Placental epithelial cell (primary cell): ENCODE data around the gene FOXN1. TPM values are rescaled to one million over a fixed set of nuclear protein-coding genes. Genes with fewer than 3 reads are reported as not detected.

ENCODE experiments used
- total RNA-seq: library from RNA; depleted of rRNA; stranded (reverse); fragments of >200 nt; gene quantifications from 2 replicates; pipeline ENCODE4 v1.2.3, GENCODE V29; 2012

The FOXN1 gene, protein sequence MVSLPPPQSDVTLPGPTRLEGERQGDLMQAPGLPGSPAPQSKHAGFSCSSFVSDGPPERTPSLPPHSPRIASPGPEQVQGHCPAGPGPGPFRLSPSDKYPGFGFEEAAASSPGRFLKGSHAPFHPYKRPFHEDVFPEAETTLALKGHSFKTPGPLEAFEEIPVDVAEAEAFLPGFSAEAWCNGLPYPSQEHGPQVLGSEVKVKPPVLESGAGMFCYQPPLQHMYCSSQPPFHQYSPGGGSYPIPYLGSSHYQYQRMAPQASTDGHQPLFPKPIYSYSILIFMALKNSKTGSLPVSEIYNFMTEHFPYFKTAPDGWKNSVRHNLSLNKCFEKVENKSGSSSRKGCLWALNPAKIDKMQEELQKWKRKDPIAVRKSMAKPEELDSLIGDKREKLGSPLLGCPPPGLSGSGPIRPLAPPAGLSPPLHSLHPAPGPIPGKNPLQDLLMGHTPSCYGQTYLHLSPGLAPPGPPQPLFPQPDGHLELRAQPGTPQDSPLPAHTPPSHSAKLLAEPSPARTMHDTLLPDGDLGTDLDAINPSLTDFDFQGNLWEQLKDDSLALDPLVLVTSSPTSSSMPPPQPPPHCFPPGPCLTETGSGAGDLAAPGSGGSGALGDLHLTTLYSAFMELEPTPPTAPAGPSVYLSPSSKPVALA
- not detected in 2 replicates for total RNA-seq

GRCh38 chr17:28505986-28506665, at the start of gene FOXN1:
TSS of gene FOXN1 (plus strand) at chr17:28506348. CDS start at chr17:28523970, 17,622 bp downstream.

GRCh38 chr17:28473542-28473941, 32.6 kb upstream of the FOXN1 start, which contains the start of gene SLC13A2:
TSS of gene SLC13A2 (plus strand) at chr17:28473644. CDS start at chr17:28473713, 69 bp downstream.

DNA sequence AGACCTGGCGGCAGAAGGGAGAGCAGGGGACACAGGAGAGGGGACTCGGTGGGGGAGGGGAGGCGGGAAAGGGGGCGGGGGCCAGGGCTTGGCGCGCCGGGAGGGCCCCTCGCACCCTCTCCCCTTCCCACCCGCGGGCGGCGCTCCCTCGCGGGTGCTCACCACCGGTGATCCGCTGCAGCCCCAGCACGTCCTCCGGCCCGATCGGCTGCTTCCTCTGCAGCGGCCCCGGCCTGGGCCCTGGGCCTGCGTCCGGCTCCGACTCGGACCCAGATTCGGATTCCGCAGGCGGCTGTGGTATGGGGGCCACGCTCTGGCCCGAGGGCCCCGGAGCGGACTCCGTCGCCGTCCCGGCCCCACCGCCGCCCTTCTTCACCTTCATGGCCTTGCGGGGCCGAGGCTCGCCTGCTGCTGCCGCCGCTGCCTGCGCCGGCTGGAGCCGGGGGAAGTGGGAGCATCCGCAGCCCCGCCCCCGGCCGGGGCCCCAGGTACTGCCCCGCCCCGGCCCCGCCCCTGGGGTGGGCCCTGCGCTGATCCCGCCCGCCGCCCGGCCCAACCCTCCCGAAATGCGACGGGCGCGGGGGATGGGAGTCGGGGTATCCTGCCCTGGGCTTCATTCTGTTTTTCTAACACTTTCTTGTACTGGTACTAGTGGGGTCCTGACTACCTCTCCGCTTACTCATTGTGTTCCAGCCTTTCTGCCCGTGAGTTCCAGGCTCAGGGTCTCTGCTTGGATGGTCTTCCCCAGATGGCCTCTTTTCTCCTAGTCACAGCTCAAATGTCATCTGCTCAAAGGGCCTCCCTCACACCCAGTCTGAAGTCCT, 46.2 kb downstream of the FOXN1 start, which contains the start of gene UNC119:
Gene UNC119, minus strand, starts transcription at position 449 of the 824 bp plus-strand sequence. Its CDS starts 67 bp downstream, at position 382.

DNA sequence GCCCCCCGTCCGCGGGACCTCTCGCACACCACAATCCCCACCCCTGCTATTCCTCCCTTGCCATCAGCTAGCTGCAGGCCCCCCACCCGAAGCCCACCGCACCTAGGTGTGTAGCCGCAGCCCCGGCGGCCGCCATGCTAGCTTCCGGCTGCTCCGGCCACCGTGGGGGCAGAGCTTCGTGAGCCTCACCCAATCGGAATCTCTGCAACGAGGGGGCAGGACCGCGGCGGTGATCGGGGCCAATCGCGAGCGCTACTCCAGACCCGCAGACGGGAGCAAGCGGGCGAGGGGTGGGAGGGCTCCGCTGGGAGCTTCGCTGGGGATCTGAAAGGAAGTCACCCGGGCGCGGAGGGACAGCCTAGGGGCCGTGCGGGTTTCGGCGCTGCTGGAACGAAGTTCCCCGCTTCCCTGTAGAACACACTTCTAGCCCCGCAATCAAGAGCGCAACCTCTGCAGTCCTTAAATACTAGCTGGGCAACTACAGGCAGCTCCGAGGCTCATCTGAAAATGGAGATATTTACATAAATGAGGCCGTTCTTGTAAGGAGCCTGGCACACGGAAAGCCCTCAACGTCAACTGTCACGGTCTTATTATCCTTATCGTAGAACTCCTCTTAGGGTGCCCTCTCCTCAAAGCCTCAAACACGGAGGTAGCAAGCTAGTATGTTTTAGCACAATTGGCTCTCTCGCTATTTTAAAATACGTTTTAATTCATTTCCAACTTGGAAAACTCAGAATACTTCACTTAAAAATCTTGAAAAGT, 65.4 kb downstream of the FOXN1 start, which contains the start of gene PIGS:
Gene PIGS, minus strand, starts transcription at position 164 of the 762 bp plus-strand sequence. Its CDS starts 28 bp downstream, at position 136.

GRCh38 chr17:28576758-28577465, 70.8 kb downstream of the FOXN1 start, which contains the start of gene ALDOC:
TSS of gene ALDOC (minus strand) at chr17:28576895. CDS start at chr17:28575532, 1,363 bp downstream.

Other genes starting within 250 kb of the FOXN1 start
- gene TMEM97, start 187.1 kb upstream of the FOXN1 start, total RNA-seq = 11.8 and 11.9 TPM in 2 replicates
- 53.5 and 58.5 TPM in 2 replicates for gene IFT20, start 170.9 kb upstream of the FOXN1 start, total RNA-seq
- 38.5 and 72.3 TPM in 2 replicates for gene TNFAIP1, start 170.6 kb upstream of the FOXN1 start, total RNA-seq
- 47.9 and 92.5 TPM in 2 replicates for gene POLDIP2, start 148.8 kb upstream of the FOXN1 start, total RNA-seq
- gene SEBOX, start 141.1 kb upstream of the FOXN1 start, total RNA-seq = not detected in 2 replicates
- under 0.01 and 0.54 TPM in 2 replicates for gene VTN, start 136.0 kb upstream of the FOXN1 start, total RNA-seq
- 1.8 and 4.7 TPM in 2 replicates for gene SARM1, start 134.7 kb upstream of the FOXN1 start, total RNA-seq
- gene SLC46A1, start 100.1 kb upstream of the FOXN1 start, total RNA-seq = 6.3 and 7.4 TPM in 2 replicates
- not detected in 2 replicates for gene SLC13A2, start 32.7 kb upstream of the FOXN1 start, total RNA-seq
- gene UNC119, start 46.3 kb downstream of the FOXN1 start, total RNA-seq = 19.2 and 23.3 TPM in 2 replicates
- gene PIGS, start 65.2 kb downstream of the FOXN1 start, total RNA-seq = 73.8 and 95.4 TPM in 2 replicates
- 19.6 and 25.2 TPM in 2 replicates for gene ALDOC, start 70.5 kb downstream of the FOXN1 start, total RNA-seq
- gene SPAG5, start 92.7 kb downstream of the FOXN1 start, total RNA-seq = 8.6 and 12.8 TPM in 2 replicates
- gene RSKR, start 107.8 kb downstream of the FOXN1 start, total RNA-seq = 5.9 and 7.9 TPM in 2 replicates
- gene BLTP2, start 138.8 kb downstream of the FOXN1 start, total RNA-seq = 79.7 and 145 TPM in 2 replicates
- 40.0 and 60.5 TPM in 2 replicates for gene SDF2, start 155.6 kb downstream of the FOXN1 start, total RNA-seq
- 42.1 and 51.8 TPM in 2 replicates for gene SUPT6H, start 155.9 kb downstream of the FOXN1 start, total RNA-seq
- 0.22 and 6.7 TPM in 2 replicates for gene PROCA1, start 205.5 kb downstream of the FOXN1 start, total RNA-seq
- gene RAB34, start 211.5 kb downstream of the FOXN1 start, total RNA-seq = 195 and 196 TPM in 2 replicates
- gene RPL23A, start 213.6 kb downstream of the FOXN1 start, total RNA-seq = 327 and 599 TPM in 2 replicates
- gene TLCD1, start 219.9 kb downstream of the FOXN1 start, total RNA-seq = 9.0 and 15.8 TPM in 2 replicates
- gene NEK8, start 222.4 kb downstream of the FOXN1 start, total RNA-seq = 7.4 and 10.2 TPM in 2 replicates
- 76.6 and 103 TPM in 2 replicates for gene TRAF4, start 237.7 kb downstream of the FOXN1 start, total RNA-seq